Femur (tissue), 1 donor: ENCODE results near the gene SCUBE1.

Source experiments
- DNase-seq: peaks from one replicate; pipeline ENCODE4 v3.0.0-alpha.2; 2017

Gene SCUBE1

GRCh38 chr22:43253839-43254238 lies 89.3 kb downstream of the SCUBE1 start:
- DNase-seq: no peak

GRCh38 chr22:43252319-43252718 lies 90.9 kb downstream of the SCUBE1 start:
- no peak for DNase-seq

GRCh38 chr22:43249789-43250471 lies 93.2 kb downstream of the SCUBE1 start:
- no peak for DNase-seq

DNA sequence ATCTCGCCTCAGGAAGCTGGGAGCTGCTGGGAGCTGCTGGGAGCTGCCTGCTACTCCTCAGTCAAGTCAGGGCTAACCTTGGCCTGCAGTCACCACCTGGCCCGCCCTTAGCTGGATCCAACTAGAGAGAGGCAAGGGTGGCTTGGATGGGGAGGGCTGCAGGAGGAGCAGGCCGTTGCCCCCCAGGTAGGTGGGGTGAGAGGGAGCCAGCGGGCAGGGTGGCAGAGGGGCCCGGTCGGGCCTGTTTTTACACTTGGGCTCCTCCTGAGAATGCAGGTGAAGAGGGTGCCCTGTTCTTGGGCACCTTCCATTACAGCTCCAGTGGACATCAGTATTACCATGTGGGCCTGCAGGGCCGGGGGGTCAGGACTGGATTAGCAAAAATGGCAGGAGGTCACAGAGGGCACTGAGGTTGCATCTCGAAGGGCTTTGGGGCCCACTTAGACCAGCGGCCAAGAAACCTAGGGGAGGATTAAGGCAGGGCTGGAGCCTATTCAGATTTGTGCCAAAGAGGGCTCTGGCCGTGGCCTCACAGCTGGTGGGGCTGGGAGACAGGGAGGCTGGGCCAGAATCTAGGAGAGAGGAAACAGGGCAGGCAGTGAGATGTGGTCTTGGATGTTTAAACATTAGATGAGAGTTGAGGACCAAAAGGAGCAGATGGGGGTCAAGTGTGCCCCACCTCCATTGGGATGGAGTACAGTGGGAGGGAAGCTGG lies 95.5 kb downstream of the SCUBE1 start:
- DNase-seq: no peak

DNA sequence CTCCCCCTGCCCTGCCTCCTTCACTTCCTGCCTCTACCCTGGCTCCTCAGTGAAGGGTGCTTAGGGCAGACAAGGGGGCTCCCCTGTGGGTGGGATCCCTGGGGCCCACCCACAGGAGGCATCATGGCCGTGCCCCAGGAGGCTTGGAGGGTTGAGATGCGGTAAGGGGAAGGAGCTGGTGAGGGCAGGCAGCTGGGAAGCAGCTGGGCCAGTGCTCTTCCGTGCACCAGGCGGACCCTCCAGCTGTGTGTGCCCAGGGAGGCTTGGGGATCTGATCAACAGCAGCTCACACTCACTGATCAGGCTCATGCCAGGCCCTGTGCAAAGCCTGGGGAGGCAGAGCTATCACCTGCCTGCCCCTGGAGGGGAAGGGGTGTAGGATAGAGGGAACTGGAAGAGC lies 97.0 kb downstream of the SCUBE1 start:
- no peak for DNase-seq

- no peak for DNase-seq
These were observed 97.5 kb downstream of the SCUBE1 start for GRCh38 chr22:43245717-43246116.

DNA sequence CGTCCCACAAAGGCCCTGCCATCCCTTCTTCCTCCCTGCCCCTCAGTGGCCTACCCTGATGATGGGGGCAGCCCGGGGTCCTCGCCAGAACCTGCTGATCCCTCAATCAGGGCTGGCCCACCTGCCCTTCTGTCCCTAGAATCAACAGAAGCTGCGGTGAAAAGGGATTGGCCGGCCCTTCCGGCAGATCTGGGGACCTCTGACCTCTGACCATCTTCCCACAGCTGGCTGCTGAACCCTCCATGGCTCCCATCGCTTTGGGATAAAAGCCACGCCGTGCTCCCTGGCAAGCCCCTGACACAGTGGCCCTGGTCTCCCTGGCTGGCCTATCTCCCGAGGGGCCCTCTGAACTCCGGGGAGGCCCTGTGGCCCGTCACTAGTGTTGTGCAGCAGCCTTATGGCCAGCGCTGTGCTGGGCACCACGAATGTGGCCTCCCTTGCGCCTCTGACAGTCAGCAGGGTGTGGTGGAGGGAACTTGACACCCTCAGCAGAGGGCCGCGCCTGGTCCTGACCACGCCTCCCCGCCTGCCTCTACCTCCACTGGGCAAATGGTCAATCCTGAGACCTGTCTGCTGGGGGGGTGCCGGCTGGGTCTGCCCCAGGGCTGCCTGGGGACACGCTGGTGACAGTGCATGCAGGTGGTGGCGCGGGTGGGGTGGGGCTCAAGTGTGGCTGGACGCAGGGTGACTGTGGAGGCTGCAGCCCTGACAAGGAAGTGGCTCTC lies 98.2 kb downstream of the SCUBE1 start:
- DNase-seq: no peak

- no peak for DNase-seq
These were observed 98.8 kb downstream of the SCUBE1 start for GRCh38 chr22:43244402-43244801.

DNA sequence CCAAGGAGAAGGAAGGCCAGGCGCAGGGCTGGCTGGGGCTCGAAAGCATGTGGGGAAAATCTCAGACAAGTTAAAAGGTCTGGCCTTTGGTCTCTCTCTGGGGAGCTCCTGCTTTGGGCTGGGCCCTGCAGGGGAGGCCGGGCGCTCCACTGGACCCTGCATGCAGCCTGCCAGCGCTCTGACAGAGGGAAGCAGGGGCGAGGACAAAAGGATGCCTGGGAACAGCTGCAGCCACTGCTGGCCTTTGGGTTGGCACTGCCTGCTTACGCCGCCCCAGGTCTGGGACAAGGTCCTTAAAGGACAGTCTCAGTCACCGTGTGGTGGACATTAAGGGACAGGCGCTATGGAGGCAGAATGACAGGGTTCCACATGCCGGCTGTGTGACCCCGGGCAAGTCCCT lies 99.8 kb downstream of the SCUBE1 start:
- DNase-seq: no peak

- no peak for DNase-seq
These were observed 100.5 kb downstream of the SCUBE1 start for GRCh38 chr22:43242627-43243026.

DNA sequence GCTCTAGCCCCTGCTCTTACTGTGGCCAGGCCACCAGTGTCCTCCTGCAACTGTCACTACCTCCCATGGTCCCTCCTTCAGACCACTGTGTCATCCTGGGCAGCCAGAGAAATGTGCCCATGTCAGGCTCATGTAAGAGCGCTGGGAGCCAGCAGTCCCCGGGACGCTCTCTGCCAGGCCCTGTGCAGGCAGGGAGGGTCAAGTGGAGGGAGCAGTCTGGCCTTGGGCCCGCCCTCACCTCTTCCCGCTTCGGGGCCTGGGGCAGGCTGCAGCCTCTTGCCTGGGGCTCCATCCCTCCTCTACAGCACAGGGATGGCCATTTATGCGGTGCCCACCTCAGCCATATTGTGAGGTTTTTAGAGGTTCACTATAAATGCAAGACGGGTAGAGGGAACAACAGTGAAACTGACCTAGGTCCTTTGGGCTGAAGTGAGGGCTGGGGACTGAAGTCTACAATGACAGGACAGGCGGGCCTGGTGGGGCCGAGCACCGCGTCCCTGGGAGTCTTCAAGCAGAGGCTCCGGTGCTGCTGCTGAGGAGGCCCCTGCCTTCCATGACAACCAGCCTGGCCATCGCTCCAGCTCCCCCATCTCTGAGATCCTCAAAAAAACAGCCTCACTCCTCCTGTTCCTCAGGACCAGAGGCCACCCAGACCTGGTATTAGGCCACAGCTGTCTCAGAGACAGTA lies 101.3 kb downstream of the SCUBE1 start:
- DNase-seq: no peak

GRCh38 chr22:43241138-43241597 lies 102.0 kb downstream of the SCUBE1 start:
- no peak for DNase-seq

DNA sequence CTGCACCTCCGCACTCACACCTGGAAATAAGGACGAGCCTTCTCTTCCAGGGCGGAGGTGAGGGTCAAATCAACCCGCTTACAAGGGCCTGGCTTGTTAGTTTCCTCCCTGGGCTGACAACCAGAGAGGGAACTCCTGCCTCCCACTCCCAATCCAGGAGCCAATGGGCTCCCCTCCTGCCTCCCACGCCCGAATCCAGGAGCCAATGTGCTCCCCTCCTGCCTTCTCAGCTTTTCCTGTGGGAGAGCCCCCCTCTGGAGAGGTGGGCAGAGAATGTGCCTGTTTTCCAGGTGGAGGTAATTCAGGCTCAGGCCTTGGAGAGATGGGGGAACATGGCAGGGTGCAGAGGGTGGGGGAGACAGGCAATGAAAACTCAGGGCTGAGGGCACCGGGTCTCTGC lies 102.6 kb downstream of the SCUBE1 start:
- DNase-seq: no peak

GRCh38 chr22:43239956-43240355 lies 103.2 kb downstream of the SCUBE1 start:
- no peak for DNase-seq

DNA sequence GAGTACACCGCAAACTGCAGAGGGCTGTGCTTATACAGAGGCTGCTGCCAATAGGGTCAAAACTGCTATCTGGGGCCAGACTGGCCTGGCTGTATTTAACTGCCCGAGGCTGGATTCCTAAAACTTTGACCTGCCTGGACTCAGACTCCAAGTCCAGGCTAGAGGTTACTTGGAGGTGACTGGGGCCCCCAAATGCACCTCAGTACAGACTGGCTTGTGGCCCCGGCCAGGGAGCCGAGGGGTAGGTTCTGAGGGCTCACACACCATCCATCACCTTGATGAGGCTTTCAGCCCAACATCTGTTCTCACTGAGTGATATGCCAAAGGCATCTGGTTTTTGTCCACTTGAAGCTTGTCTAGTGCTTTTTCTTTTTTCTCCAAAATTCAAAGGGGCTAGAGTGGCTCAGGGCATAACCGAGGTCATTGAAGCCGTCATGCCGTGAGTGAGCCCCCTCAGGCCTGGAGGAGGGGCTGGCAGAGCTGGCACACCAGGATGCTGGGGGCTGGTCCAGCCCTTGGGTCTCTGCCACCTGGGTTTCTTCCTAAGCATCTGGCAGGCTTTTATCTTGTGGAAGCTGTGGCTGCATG lies 103.9 kb downstream of the SCUBE1 start:
- peak; percentile 37 for DNase-seq

- peak; percentile 57 for DNase-seq
These were observed 104.6 kb downstream of the SCUBE1 start for GRCh38 chr22:43238526-43239006.

GRCh38 chr22:43237280-43237679 lies 105.9 kb downstream of the SCUBE1 start:
- peak; percentile 38 for DNase-seq

DNA sequence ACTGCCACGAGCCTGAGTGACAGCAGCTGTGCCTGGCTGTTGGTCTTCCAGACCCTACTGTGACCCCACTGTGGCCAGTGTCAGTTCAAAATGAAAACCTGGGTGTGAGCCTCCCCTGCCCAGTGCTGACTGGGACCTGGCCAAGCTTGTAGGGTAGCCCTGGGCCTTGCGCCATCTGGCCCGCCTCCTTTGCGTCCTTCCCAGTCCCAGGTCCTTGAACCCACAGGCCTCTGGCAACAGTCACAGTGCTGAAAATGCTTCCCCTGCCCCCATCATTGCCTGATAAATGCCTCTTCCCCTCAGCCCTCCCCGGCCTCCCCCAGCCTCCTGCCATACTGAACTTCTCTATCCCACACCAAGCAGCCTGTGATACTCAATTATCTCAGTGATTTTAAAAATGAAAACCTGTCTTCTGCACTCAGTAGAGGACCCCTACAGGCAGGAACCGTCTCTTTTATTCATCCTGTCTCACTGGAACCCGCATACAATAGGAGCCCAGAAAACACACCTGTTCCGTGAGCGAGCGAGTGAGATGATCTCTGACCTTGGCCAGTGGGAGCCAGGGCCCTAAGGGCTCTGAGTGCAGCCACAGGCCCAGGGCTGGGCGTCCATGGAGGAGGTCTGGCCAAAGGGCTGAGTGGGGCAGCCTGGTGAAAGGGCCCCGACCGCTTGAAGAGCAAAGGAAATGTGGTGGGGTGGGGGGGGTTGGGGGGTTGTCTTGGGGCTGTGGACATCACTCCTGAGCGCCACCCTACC lies 106.6 kb downstream of the SCUBE1 start:
- DNase-seq: peak; percentile 55

DNA sequence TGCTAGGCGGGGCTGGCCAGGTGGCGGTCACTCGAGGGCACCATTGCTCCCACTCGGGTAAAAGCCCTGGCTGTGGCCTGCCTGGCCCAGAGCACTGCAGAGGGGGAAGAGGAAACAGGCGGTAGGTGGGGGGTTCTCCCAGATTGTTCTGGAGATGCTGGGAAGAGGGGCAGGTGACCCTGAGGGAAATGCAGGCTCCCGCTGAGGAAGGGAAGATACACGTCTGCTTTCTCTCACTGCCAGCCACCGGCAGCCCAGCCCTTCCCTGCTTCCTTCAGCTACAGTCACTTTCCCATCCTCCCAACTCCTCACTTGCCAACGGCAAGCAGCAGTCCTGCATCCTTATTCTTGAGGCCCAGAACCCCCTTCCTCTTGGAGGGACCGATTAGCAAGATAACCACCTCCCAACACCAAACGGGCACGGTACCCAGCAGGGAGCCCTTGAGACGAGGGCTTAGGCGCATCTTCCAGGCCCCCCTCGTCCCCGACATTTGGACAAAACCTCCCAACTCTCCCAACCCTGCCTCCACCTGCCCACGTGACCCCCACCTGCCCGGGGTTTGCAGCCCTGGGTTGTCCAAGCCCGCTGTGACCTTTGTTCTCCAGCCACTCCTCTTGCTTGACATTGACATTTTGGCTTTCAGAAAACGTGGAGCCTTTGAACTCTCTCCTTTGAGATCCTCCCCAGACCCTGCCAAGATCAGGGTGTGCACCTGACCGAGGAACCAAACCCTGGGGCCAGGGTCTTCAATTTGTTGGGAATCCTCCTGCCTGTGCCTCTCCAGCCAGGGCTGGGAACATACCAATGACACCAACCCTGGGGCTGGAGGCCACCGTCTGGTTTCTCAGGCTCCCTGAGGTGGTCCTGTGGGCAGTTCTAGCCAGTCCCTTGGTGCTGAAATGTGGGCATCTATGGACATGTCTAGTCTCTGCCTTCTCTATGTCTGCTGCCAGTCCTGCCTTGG lies 107.4 kb downstream of the SCUBE1 start:
- no peak for DNase-seq

DNA sequence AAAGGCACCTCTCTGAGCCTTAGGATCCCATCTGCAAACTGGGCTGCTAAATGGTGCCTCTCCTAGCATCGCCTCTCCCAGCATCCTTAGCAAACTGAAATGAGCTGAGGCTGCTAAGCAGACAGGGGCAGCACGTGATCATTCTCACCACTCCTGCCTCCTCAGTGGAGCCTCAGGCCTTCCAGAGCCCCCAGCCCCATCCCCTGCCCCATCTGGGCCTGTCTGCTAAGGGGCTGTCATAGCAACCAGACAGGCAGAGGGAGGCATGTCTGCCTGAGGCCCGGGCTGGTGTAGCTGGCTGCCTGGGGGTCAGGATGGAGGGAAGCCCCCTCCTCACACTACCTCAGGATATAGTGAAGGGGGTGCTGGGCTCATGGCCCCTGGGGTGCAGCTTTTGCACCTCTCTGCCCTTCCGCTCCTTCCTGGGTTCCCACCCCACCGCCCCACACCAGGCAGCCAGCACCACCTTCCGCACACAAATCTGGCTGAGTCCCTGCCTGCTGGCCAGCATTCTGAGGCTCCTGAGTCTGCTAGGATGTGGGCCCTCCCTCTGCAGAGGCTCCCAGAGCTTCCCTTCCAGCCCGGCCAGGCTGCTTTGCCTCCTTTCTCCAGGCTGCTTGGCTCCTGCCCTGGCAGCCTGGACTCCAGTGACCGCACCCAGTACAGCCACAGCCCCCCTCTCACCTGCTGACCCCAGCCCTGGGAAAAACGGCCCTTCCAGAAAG lies 108.7 kb downstream of the SCUBE1 start:
- no peak for DNase-seq
